H9 (cell line): ENCODE data around the gene DENND10. TPM values are rescaled to one million over a fixed set of nuclear protein-coding genes. Genes with fewer than 3 reads are reported as not detected.

Experiments
- DNase-seq: peaks from one replicate; pipeline ENCODE4 v3.0.0-alpha.2; 2017
- H2AFZ ChIP-seq: one replicate; pipeline ENCODE4 v1.6.1; 2013; ENCODE audit warnings: mild to moderate bottlenecking, low read length, control low read depth, moderate library complexity
- H2AK5ac ChIP-seq: 2 replicates; pipeline ENCODE4 v1.6.1; 2013; ENCODE audit warnings: low read length, control low read depth, mixed read lengths; ENCODE audit not compliant: insufficient read length
- H2BK120ac ChIP-seq: one replicate; pipeline ENCODE4 v1.6.1; 2013; ENCODE audit warnings: low read depth, mild to moderate bottlenecking, low read length, control low read depth, inconsistent platforms; ENCODE audit not compliant: poor library complexity, severe bottlenecking
- H2BK12ac ChIP-seq: 2 replicates; pipeline ENCODE4 v1.6.1; 2013; ENCODE audit warnings: low read length, control low read depth, mixed read lengths, low read depth; ENCODE audit not compliant: insufficient read length
- H2BK15ac ChIP-seq: 2 replicates; pipeline ENCODE4 v1.6.1; 2013; ENCODE audit warnings: low read depth, low read length, control low read depth
- H2BK20ac ChIP-seq: one replicate; pipeline ENCODE4 v1.6.1; 2013; ENCODE audit warnings: low read depth, mild to moderate bottlenecking, low read length, control low read depth, inconsistent platforms; ENCODE audit not compliant: poor library complexity, severe bottlenecking
- H2BK5ac ChIP-seq: 2 replicates; pipeline ENCODE4 v1.6.1; 2013; ENCODE audit warnings: low read length, control low read depth, mixed read lengths; ENCODE audit not compliant: insufficient read length
- H3K14ac ChIP-seq: 2 replicates; pipeline ENCODE4 v1.6.1; 2013; ENCODE audit warnings: low read length, control low read depth; ENCODE audit not compliant: insufficient read depth
- H3K18ac ChIP-seq: 2 replicates; pipeline ENCODE4 v1.6.1; 2013; ENCODE audit warnings: low read depth, mild to moderate bottlenecking, mixed read lengths, low read length, control low read depth; ENCODE audit not compliant: insufficient read length
- H3K23ac ChIP-seq: 2 replicates; pipeline ENCODE4 v1.6.1; 2013; ENCODE audit warnings: low read length, control low read depth, mixed read lengths, low read depth; ENCODE audit not compliant: insufficient read length
- H3K23me2 ChIP-seq: 2 replicates; pipeline ENCODE4 v1.6.1; 2013; ENCODE audit warnings: low read depth, mild to moderate bottlenecking, mixed read lengths, low read length, control low read depth; ENCODE audit not compliant: insufficient read length, poor library complexity, severe bottlenecking
- H3K27ac ChIP-seq: 2 replicates; pipeline ENCODE4 v1.5.1; 2013; ENCODE audit warnings: low read length, control low read depth, mixed read lengths, low read depth; ENCODE audit not compliant: insufficient read length
- H3K27me3 ChIP-seq: 2 replicates; pipeline ENCODE4 v1.6.1; 2013; ENCODE audit warnings: low read length, control low read depth, inconsistent platforms; ENCODE audit not compliant: insufficient read depth
- H3K4ac ChIP-seq: 2 replicates; pipeline ENCODE4 v1.6.1; 2013; ENCODE audit warnings: low read depth, mild to moderate bottlenecking, control low read depth, inconsistent platforms, low read length, moderate library complexity
- H3K4me1 ChIP-seq: 2 replicates; pipeline ENCODE4 v1.6.1; 2013; ENCODE audit warnings: low read length, control low read depth, inconsistent platforms; ENCODE audit not compliant: insufficient read depth
- H3K4me2 ChIP-seq: 2 replicates; pipeline ENCODE4 v1.6.1; 2013; ENCODE audit warnings: low read length, control low read depth, mixed read lengths; ENCODE audit not compliant: insufficient read length, insufficient read depth
- H3K56ac ChIP-seq: 2 replicates; pipeline ENCODE4 v1.6.1; 2013; ENCODE audit warnings: low read depth, mild to moderate bottlenecking, mixed read lengths, low read length, control low read depth; ENCODE audit not compliant: insufficient read length
- H3K79me1 ChIP-seq: 2 replicates; pipeline ENCODE4 v1.6.1; 2013; ENCODE audit warnings: low read depth, mild to moderate bottlenecking, moderate library complexity, low read length, control low read depth, inconsistent platforms; ENCODE audit not compliant: insufficient read depth, poor library complexity, severe bottlenecking
- H3K79me2 ChIP-seq: 2 replicates; pipeline ENCODE4 v1.6.1; 2013; ENCODE audit warnings: low read length, control low read depth, inconsistent platforms; ENCODE audit not compliant: insufficient read depth
- H3K9ac ChIP-seq: 2 replicates; pipeline ENCODE4 v1.6.1; 2013; ENCODE audit warnings: low read length, control low read depth, mixed read lengths; ENCODE audit not compliant: insufficient read length; ENCODE audit errors: extremely low read depth
- H3K9me3 ChIP-seq: one replicate; pipeline ENCODE4 v1.6.1; 2013; ENCODE audit warnings: low read depth, low read length, inconsistent platforms; ENCODE audit not compliant: control insufficient read depth
- H3T11ph ChIP-seq: one replicate; pipeline ENCODE4 v1.6.1; 2013; ENCODE audit warnings: mild to moderate bottlenecking, low read length, control low read depth, inconsistent platforms
- H4K20me1 ChIP-seq: one replicate; pipeline ENCODE4 v1.6.1; 2013; ENCODE audit not compliant: control insufficient read depth, insufficient read length, insufficient read depth
- H4K5ac ChIP-seq: 2 replicates; pipeline ENCODE4 v1.6.1; 2013; ENCODE audit warnings: low read depth, mild to moderate bottlenecking, mixed read lengths, low read length, control low read depth; ENCODE audit not compliant: insufficient read length
- H4K8ac ChIP-seq: replicated peaks from 2 replicates; pipeline ENCODE4 v1.6.1; 2013; ENCODE audit warnings: low read length, control low read depth, mixed read lengths, low read depth; ENCODE audit not compliant: insufficient read length
- H4K91ac ChIP-seq: 2 replicates; pipeline ENCODE4 v1.6.1; 2013; ENCODE audit warnings: low read depth, mild to moderate bottlenecking, moderate library complexity, mixed read lengths, low read length, control low read depth; ENCODE audit not compliant: insufficient read length
- H3K27ac Mint-ChIP-seq, 3 experiments: 2 replicates in 2 of 3; 3 replicates in 1 of 3; pipeline ENCODE4 v1.8.0; 2020 to 2021; ENCODE audit warnings: mixed read lengths in 3 of 3, mild to moderate bottlenecking in 1 of 3, moderate library complexity in 1 of 3
- H3K27me3 Mint-ChIP-seq: 2 replicates; pipeline ENCODE4 v1.8.0; 2021; ENCODE audit warnings: low read depth, mild to moderate bottlenecking, moderate library complexity, mixed read lengths
- H3K36me3 Mint-ChIP-seq, 3 experiments: 2 replicates in 2 of 3; 3 replicates in 1 of 3; pipeline ENCODE4 v1.8.0; 2020 to 2021; ENCODE audit warnings: low read depth in 3 of 3, mixed read lengths in 3 of 3; ENCODE audit not compliant: insufficient read depth in 1 of 3
- H3K4me1 Mint-ChIP-seq, 2 experiments: 2 replicates each; pipeline ENCODE4 v1.8.0; 2020; ENCODE audit warnings: mixed read lengths in 2 of 2
- H3K4me3 Mint-ChIP-seq, 2 experiments: 2 replicates in 1 of 2; 3 replicates in 1 of 2; pipeline ENCODE4 v1.8.0; 2020 to 2021; ENCODE audit warnings: mild to moderate bottlenecking in 2 of 2, mixed read lengths in 2 of 2, moderate library complexity in 1 of 2
- H3K9me3 Mint-ChIP-seq, 2 experiments: 2 replicates in 1 of 2; 3 replicates in 1 of 2; pipeline ENCODE4 v1.8.0; 2020; ENCODE audit warnings: mild to moderate bottlenecking in 2 of 2, mixed read lengths in 2 of 2, moderate library complexity in 1 of 2
- CTCF ChIP-seq: fragments of 200-600 bp; sonication (generic); conservative IDR thresholded peaks from 3 replicates; pipeline ENCODE4 v1.8.0; 2021; ENCODE audit warnings: antibody characterized with exemption, mild to moderate bottlenecking
- WGBS: extraction: QIAGEN DNeasy Blood & Tissue Kit; methylation state at CpG from one replicate; pipeline ENCODE4 v1.1.7; 2013; ENCODE audit warnings: missing lambda C conversion rate, low lambda C conversion rate, mixed read lengths; ENCODE audit not compliant: insufficient read length; ENCODE audit errors: extremely low coverage; 5-methylcytosine and 5-hydroxymethylcytosine counted together
- long read RNA-seq: library from polyadenylated mRNA; unstranded; transcript quantifications from one replicate; pipeline ENCODE4 v2.0.0, GENCODE V29; 2020
- total RNA-seq: library from RNA; stranded (reverse); gene quantifications from 2 replicates; pipeline ENCODE4 v1.2.1, GENCODE V29; 2021

DENND10 gene
- 62.7 and 63.2 TPM in 2 replicates for total RNA-seq
- long read RNA-seq, transcript FAM45A-201 (9 exons, 1,648 nt) = major isoform, 158 of 330 reads
- long read RNA-seq, partial matches to known transcripts = 8 of 330 reads
- long read RNA-seq, other reads (novel, unspliced or antisense) = 164 of 330 reads

GRCh38 chr10:119103903-119104653, at the start of gene DENND10:
Gene DENND10 (plus strand): TSS chr10:119104113. CDS start chr10:119104143, 30 bp downstream.
- H3K27me3 ChIP-seq = no peaks in the 10 kb centered on the region
- no peaks in the 10 kb centered on the region; the same call in 1 of the 2 replicates for H3K27me3 Mint-ChIP-seq
- H4K20me1 ChIP-seq = no peaks in the 10 kb centered on the region
- H2AK5ac ChIP-seq = no peak within 1 kb of the TSS
- H3T11ph ChIP-seq = no peak within 1 kb of the TSS
- H2BK15ac ChIP-seq = no peak within 1 kb of the TSS
- no peak within 1 kb of the TSS for H2BK5ac ChIP-seq
- H3K9me3 Mint-ChIP-seq = no peaks in the 10 kb centered on the region
- peak within 1 kb of the TSS in 1 of 3 experiments; percentile 32; a peak in 3 of 7 replicates for H3K27ac Mint-ChIP-seq
- WGBS = no CpG with 5 or more reads among the region's 91 CpGs
- no peak within 1 kb of the TSS for H4K8ac ChIP-seq
- H3K23me2 ChIP-seq = no peaks in the 10 kb centered on the region
- no peak within 1 kb of the TSS for H3K56ac ChIP-seq
- H3K14ac ChIP-seq = peak within 1 kb of the TSS; percentile 77; the same call in 1 of the 2 replicates
- peak within 1 kb of the TSS; percentile 61 for H2AFZ ChIP-seq
- H3K9me3 ChIP-seq = no peaks in the 10 kb centered on the region
- H3K79me2 ChIP-seq = peaks cover 1% of the 10 kb centered on the region; the same call in 1 of the 2 replicates
- peaks cover 6% of the 10 kb centered on the region for H3K79me1 ChIP-seq
- H4K91ac ChIP-seq = no peak within 1 kb of the TSS
- no peak within 1 kb of the TSS for H3K18ac ChIP-seq
- no peak within 1 kb of the TSS for H2BK20ac ChIP-seq
- no peak within 1 kb of the TSS for H3K27ac ChIP-seq
- H3K9ac ChIP-seq = peak within 1 kb of the TSS; percentile 55
- H3K4me1 Mint-ChIP-seq = peaks cover 4 to 8% of the 10 kb centered on the region in 2 experiments
- H3K4me2 ChIP-seq = peak within 1 kb of the TSS; percentile 50
- TF ChIP-seq CTCF = no peak
- peak; percentile 91 for DNase-seq
- H2BK12ac ChIP-seq = no peak within 1 kb of the TSS
- peaks cover 6 to 28% (median 11%) of the 10 kb centered on the region in 3 experiments; a peak in 6 of 7 replicates for H3K36me3 Mint-ChIP-seq
- no peak within 1 kb of the TSS for H3K4ac ChIP-seq
- H3K4me1 ChIP-seq = no peaks in the 10 kb centered on the region
- peak within 1 kb of the TSS; percentile 76 to 86 for H3K4me3 Mint-ChIP-seq
- no peak within 1 kb of the TSS for H3K23ac ChIP-seq
- no peak within 1 kb of the TSS for H4K5ac ChIP-seq
- H2BK120ac ChIP-seq = no peak within 1 kb of the TSS
